Endodermal cell (in vitro differentiated cells): ENCODE results near the gene CCNJL. TPM values are rescaled to one million over a fixed set of nuclear protein-coding genes. Genes with fewer than 3 reads are reported as not detected.

Experiments
- DNase-seq: peaks from one replicate; pipeline ENCODE4 v3.0.0-alpha.2; 2017
- H3K27ac ChIP-seq: 2 replicates; pipeline ENCODE4 v1.5.1; 2013; ENCODE audit warnings: mild to moderate bottlenecking, low read depth, low read length, moderate library complexity
- H3K27me3 ChIP-seq: 2 replicates; pipeline ENCODE4 v1.6.1; 2013; ENCODE audit warnings: mild to moderate bottlenecking, low read length, moderate library complexity; ENCODE audit not compliant: insufficient read depth, control insufficient read depth, poor library complexity, severe bottlenecking
- H3K36me3 ChIP-seq: 2 replicates; pipeline ENCODE4 v1.7.0; 2013; ENCODE audit warnings: mild to moderate bottlenecking, low read length, moderate library complexity; ENCODE audit not compliant: control insufficient read depth, insufficient read depth
- H3K4me1 ChIP-seq: one replicate; pipeline ENCODE4 v1.7.0; 2013; ENCODE audit warnings: low read length; ENCODE audit not compliant: control insufficient read depth, insufficient read depth
- H3K4me3 ChIP-seq: 2 replicates; pipeline ENCODE4 v1.5.1; 2013; ENCODE audit warnings: mild to moderate bottlenecking, low read length, moderate library complexity
- H3K9ac ChIP-seq: 2 replicates; pipeline ENCODE4 v1.6.1; 2013; ENCODE audit warnings: mild to moderate bottlenecking, low read length, moderate library complexity; ENCODE audit not compliant: poor library complexity, severe bottlenecking; ENCODE audit errors: extremely low read depth
- H3K9me3 ChIP-seq: 2 replicates; pipeline ENCODE4 v1.6.1; 2013; ENCODE audit warnings: mild to moderate bottlenecking, low read length, moderate library complexity; ENCODE audit not compliant: control insufficient read depth
- H3K27ac Mint-ChIP-seq: 2 replicates; pipeline ENCODE4 v1.8.0; 2020; ENCODE audit warnings: mixed read lengths
- H3K27me3 Mint-ChIP-seq: 2 replicates; pipeline ENCODE4 v1.8.0; 2021; ENCODE audit warnings: mild to moderate bottlenecking, mixed read lengths; ENCODE audit not compliant: insufficient read depth
- H3K36me3 Mint-ChIP-seq: 2 replicates; pipeline ENCODE4 v1.8.0; 2020; ENCODE audit warnings: low read depth, mixed read lengths
- H3K4me1 Mint-ChIP-seq: 2 replicates; pipeline ENCODE4 v1.8.0; 2020; ENCODE audit warnings: mixed read lengths
- H3K4me3 Mint-ChIP-seq: 2 replicates; pipeline ENCODE4 v1.8.0; 2020; ENCODE audit warnings: mild to moderate bottlenecking, moderate library complexity, mixed read lengths
- H3K9me3 Mint-ChIP-seq: 2 replicates; pipeline ENCODE4 v1.8.0; 2020; ENCODE audit warnings: mild to moderate bottlenecking, mixed read lengths
- WGBS, 2 experiments: methylation state at CpG; one replicate each; pipeline versions ENCODE4 v1.1.5 to v1.1.7; 2013; ENCODE audit warnings: missing lambda C conversion rate in 2 of 2, mixed read lengths in 1 of 2; ENCODE audit not compliant: insufficient coverage in 1 of 2, insufficient read length in 1 of 2; 5-methylcytosine and 5-hydroxymethylcytosine counted together
- total RNA-seq, 2 donors: library from RNA; stranded (reverse); fragmentation: NEBNext Ultra II Directional in 1 of 2; extraction: Animal tissue kit (Norgen Biotek cat#: 25700) in 1 of 2; gene quantifications; 2 replicates in 1 of 2; 3 replicates in 1 of 2; pipeline ENCODE4 v1.2.1, GENCODE V29; 2021
- TF ChIP-seq, protein P1 (sequence below): fragments of 200-600 bp; sonication (generic); conservative IDR thresholded peaks from 2 replicates; pipeline ENCODE4 v1.5.0; 2021; ENCODE audit warnings: antibody characterized with exemption, mild to moderate bottlenecking

Gene CCNJL
- total RNA-seq, 2 donors from 2014 or later: 14.1 to 18.7 TPM

DNA sequence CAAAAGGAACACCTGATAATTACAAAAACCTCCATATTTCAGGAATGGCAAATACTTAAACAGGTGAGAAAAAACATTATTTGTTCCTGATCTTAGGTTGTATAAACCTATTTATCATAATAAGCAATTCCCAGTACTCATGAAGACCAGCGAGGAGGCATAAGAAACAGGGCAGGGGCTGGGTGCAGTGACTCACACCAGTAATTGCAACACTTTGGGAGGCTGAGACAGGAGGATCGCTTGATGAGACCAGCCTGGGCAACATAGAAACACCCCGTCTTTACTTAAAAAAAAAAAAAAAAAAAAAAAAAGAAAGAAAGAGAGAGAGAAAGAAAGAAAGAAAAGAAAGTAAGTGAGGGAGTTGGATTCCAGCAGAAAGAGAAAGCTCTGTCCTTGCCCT, 21.6 kb downstream of the CCNJL start:
- TF ChIP-seq, protein P1, sequence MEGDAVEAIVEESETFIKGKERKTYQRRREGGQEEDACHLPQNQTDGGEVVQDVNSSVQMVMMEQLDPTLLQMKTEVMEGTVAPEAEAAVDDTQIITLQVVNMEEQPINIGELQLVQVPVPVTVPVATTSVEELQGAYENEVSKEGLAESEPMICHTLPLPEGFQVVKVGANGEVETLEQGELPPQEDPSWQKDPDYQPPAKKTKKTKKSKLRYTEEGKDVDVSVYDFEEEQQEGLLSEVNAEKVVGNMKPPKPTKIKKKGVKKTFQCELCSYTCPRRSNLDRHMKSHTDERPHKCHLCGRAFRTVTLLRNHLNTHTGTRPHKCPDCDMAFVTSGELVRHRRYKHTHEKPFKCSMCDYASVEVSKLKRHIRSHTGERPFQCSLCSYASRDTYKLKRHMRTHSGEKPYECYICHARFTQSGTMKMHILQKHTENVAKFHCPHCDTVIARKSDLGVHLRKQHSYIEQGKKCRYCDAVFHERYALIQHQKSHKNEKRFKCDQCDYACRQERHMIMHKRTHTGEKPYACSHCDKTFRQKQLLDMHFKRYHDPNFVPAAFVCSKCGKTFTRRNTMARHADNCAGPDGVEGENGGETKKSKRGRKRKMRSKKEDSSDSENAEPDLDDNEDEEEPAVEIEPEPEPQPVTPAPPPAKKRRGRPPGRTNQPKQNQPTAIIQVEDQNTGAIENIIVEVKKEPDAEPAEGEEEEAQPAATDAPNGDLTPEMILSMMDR: no peak
- no peak overlapping the region for H3K27ac Mint-ChIP-seq
- H3K4me1 Mint-ChIP-seq: peaks cover 44% of the 10 kb centered on the region
- Histone ChIP-seq H3K27me3 (no peaks in the 10 kb centered on the region), H3K36me3 (no peaks in the 10 kb centered on the region), H3K9ac (no peak overlapping the region), H3K9me3 (no peaks in the 10 kb centered on the region), H3K4me3 (no peak overlapping the region), H3K4me1 (peaks cover 6% of the 10 kb centered on the region), H3K27ac (no peak overlapping the region)
- no peak overlapping the region for H3K4me3 Mint-ChIP-seq
- WGBS, 2 experiments: 92 to 100% methylated on average over 1 to 2 of the region's 3 CpGs
- no peaks in the 10 kb centered on the region for H3K27me3 Mint-ChIP-seq
- peaks cover under 1% of the 10 kb centered on the region for H3K36me3 Mint-ChIP-seq
- DNase-seq: no peak
- H3K9me3 Mint-ChIP-seq: no peaks in the 10 kb centered on the region

DNA sequence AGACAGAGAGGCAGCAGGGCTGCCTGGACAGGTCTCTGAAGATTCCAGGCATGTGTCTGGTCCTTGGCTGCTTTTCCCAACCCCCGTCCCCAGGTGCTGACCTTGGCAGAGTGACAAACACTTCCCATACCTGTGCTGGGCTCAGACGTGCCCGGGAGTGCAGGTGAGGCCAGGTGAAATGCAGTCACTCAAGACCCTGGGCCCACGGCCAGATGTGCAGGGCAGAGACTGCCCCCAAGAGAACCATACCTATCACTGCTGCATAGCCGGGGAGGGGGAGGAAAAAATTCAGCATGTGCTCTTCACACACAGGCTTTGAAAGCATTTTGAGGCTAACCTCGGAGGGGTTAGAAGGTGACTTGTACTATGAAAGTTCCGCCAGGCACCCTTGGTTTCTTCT, 22.6 kb downstream of the CCNJL start:
- H3K4me3 Mint-ChIP-seq: no peak overlapping the region
- H3K27me3 ChIP-seq: no peaks in the 10 kb centered on the region
- no peak overlapping the region for H3K4me3 ChIP-seq
- H3K27ac ChIP-seq: no peak overlapping the region
- H3K9me3 Mint-ChIP-seq: no peaks in the 10 kb centered on the region
- H3K9me3 ChIP-seq: no peaks in the 10 kb centered on the region
- peaks cover 41% of the 10 kb centered on the region for H3K4me1 Mint-ChIP-seq
- peak; percentile 77 for DNase-seq
- WGBS, 2 experiments: 42 to 83% methylated on average over 3 to 7 of the region's 7 CpGs
- H3K27ac Mint-ChIP-seq: peak overlapping the region; percentile 67
- H3K36me3 ChIP-seq: no peaks in the 10 kb centered on the region
- peaks cover 7% of the 10 kb centered on the region for H3K36me3 Mint-ChIP-seq
- no peak overlapping the region for H3K9ac ChIP-seq
- peaks cover 6% of the 10 kb centered on the region for H3K4me1 ChIP-seq
- no peaks in the 10 kb centered on the region for H3K27me3 Mint-ChIP-seq
- TF ChIP-seq, protein P1: no peak

DNA sequence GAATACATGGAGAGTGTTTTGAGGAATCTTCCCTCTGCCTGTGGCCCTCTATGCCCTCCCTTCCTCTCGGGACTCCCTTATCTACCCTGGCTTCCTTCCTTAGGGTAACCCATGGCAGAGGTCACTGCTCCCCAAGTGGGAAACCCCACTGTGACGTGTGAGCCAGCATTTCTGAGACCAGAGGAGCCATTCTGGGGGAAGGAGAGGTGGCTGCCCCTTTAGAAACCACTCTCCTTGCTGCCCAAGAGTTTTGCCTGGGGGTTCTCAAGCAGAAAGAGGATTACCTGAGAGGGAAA, 23.1 kb downstream of the CCNJL start:
- H3K4me1 ChIP-seq: peaks cover 6% of the 10 kb centered on the region
- no peaks in the 10 kb centered on the region for H3K27me3 Mint-ChIP-seq
- H3K36me3 Mint-ChIP-seq: peaks cover 7% of the 10 kb centered on the region
- H3K27me3 ChIP-seq: no peaks in the 10 kb centered on the region
- H3K9ac ChIP-seq: no peak overlapping the region
- 85 to 100% methylated on average over 1 to 2 of the region's 2 CpGs for WGBS, 2 experiments
- no peaks in the 10 kb centered on the region for H3K9me3 ChIP-seq
- H3K36me3 ChIP-seq: no peaks in the 10 kb centered on the region
- no peak overlapping the region for H3K4me3 ChIP-seq
- no peak for DNase-seq
- H3K4me1 Mint-ChIP-seq: peaks cover 36% of the 10 kb centered on the region
- H3K4me3 Mint-ChIP-seq: no peak overlapping the region
- H3K9me3 Mint-ChIP-seq: no peaks in the 10 kb centered on the region
- TF ChIP-seq, protein P1: no peak
- peak overlapping the region; percentile 67 for H3K27ac Mint-ChIP-seq
- no peak overlapping the region for H3K27ac ChIP-seq
